ENCODE results near the gene CERKL.

DNA sequence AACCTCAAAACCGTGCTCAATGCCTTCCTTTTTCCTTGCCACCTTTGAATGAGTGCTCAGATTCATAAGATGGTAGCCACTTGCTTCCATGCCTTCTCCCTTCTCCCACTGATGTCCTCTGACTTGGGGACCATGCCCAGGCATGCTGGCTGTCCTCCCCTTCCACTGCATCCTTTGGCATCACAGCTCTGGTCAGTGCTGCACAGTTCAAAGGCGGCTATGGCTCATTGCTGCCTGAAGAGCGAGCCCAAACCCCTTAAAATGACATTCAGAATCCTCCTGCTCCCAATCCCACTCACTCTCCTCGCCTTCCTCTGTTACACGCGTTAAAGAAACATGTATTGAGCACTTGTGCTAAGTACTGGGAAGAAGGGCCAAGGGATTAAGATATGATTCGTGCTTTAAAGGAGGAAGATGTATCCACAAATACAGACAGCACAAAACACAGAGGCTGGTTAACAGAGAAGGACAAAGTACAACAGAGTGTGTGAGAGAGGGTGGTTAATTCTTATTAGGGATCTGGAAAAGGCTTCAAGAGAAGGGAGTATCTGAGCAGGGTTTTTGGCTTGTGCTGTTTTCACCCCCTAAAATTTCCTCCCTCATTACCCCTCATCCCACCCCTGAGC lies 81.8 kb downstream of the CERKL start:
- TF ChIP-seq POLR2AphosphoS5 (IDR thresholded peaks at IDR 0.05) (no peak), POLR2A (IDR thresholded peaks at IDR 0.05) (no peak), EP300 (IDR thresholded peaks at IDR 0.05) (no peak)
- TF ChIP-seq, protein P1, sequence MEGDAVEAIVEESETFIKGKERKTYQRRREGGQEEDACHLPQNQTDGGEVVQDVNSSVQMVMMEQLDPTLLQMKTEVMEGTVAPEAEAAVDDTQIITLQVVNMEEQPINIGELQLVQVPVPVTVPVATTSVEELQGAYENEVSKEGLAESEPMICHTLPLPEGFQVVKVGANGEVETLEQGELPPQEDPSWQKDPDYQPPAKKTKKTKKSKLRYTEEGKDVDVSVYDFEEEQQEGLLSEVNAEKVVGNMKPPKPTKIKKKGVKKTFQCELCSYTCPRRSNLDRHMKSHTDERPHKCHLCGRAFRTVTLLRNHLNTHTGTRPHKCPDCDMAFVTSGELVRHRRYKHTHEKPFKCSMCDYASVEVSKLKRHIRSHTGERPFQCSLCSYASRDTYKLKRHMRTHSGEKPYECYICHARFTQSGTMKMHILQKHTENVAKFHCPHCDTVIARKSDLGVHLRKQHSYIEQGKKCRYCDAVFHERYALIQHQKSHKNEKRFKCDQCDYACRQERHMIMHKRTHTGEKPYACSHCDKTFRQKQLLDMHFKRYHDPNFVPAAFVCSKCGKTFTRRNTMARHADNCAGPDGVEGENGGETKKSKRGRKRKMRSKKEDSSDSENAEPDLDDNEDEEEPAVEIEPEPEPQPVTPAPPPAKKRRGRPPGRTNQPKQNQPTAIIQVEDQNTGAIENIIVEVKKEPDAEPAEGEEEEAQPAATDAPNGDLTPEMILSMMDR (IDR thresholded peaks at IDR 0.05) = no peak
